ENCODE results near the gene NEXN.

DNA sequence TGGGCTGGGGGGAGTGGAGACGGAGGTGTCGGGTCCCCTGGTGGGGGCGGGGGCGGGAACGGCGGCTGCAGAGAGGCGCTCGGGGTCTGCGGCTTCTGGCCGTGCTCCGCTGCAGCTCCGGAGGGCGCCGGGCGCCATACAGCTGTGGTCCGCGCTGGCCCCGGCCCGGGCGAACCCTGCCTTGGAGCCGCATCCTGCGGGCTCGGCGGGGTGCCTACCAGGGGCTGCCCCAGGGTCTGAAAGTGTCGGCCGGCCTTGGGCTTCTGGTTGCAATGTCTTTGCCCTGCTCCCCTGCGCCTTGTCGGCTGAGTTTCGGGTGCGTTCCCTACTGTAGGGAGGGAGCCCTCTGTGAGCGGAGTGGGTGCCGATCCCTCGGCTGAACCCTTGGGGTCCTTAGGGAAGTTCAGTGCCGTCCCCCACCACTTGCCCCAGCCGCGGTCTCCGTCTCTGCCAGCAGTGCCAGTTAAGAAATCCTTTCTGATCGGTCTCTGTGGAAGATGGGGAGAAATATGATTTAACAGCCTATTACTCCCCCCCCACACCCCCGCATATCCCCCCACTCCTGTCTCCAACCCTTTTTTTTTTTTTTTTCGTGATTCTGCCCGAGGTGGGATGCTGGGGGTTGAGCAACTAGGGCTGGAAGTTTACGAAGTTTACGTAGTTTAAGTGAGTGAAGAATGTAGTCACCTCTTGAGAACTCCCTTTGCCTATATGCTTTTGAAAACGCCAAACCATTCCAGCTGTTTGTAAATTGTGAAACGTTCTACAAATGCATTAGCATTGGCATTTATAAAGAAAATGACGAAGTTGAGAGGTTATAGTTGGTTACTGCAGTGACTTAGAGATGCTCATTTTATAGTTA is 588 bp downstream of the NEXN start:
- TF ChIP-seq, protein P1, sequence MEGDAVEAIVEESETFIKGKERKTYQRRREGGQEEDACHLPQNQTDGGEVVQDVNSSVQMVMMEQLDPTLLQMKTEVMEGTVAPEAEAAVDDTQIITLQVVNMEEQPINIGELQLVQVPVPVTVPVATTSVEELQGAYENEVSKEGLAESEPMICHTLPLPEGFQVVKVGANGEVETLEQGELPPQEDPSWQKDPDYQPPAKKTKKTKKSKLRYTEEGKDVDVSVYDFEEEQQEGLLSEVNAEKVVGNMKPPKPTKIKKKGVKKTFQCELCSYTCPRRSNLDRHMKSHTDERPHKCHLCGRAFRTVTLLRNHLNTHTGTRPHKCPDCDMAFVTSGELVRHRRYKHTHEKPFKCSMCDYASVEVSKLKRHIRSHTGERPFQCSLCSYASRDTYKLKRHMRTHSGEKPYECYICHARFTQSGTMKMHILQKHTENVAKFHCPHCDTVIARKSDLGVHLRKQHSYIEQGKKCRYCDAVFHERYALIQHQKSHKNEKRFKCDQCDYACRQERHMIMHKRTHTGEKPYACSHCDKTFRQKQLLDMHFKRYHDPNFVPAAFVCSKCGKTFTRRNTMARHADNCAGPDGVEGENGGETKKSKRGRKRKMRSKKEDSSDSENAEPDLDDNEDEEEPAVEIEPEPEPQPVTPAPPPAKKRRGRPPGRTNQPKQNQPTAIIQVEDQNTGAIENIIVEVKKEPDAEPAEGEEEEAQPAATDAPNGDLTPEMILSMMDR (conservative IDR thresholded peaks at IDR 0.05) = no peak
- no peak for TF ChIP-seq EZH2 (IDR thresholded peaks at IDR 0.05; ENCODE audit: low read depth)

Measured in PC-9 (cell line).